ENCODE measurements around the gene PEPD.

PEPD gene

GRCh38 chr19:33403221-33403972, 118.2 kb downstream of the PEPD start:
- no peak for TF ChIP-seq CTCF (conservative IDR thresholded peaks at IDR 0.05)
- no peak overlapping the region for H3K27ac ChIP-seq

- TF ChIP-seq CTCF (conservative IDR thresholded peaks at IDR 0.05) = peak; percentile 42
- H3K27ac ChIP-seq = no peak overlapping the region
Observed at GRCh38 chr19:33402421-33403220, 119.0 kb downstream of the PEPD start.

GRCh38 chr19:33401683-33402420, 119.7 kb downstream of the PEPD start:
- H3K27ac ChIP-seq = no peak overlapping the region
- no peak for TF ChIP-seq CTCF (conservative IDR thresholded peaks at IDR 0.05)

GRCh38 chr19:33400856-33401682, 120.5 kb downstream of the PEPD start:
- TF ChIP-seq CTCF (conservative IDR thresholded peaks at IDR 0.05) = no peak

GRCh38 chr19:33399745-33400681, 121.6 kb downstream of the PEPD start:
- no peak for TF ChIP-seq CTCF (conservative IDR thresholded peaks at IDR 0.05)
- H3K27ac ChIP-seq = no peak overlapping the region

More at GRCh38 chr19:33400856-33401682, 120.5 kb downstream of the PEPD start:
- no peak overlapping the region for H3K27ac ChIP-seq

- no peak for TF ChIP-seq CTCF (conservative IDR thresholded peaks at IDR 0.05)
- H3K27ac ChIP-seq = no peak overlapping the region
Observed at GRCh38 chr19:33399081-33399744, 122.4 kb downstream of the PEPD start.
